LNCAP (cell line): ENCODE results near the gene KIF3A.

Experiments
- CTCF ChIP-seq: fragments of 450-650 bp; IDR thresholded peaks from 2 replicates; pipeline ENCODE4 v1.5.1; 2017; ENCODE audit warnings: mild to moderate bottlenecking

KIF3A gene

GRCh38 chr5:132744659-132745058 is 7.3 kb upstream of the KIF3A start:
- no peak for TF ChIP-seq CTCF

- no peak for TF ChIP-seq CTCF
Observed at GRCh38 chr5:132742626-132743025, 5.3 kb upstream of the KIF3A start.

GRCh38 chr5:132742158-132742557 is 4.8 kb upstream of the KIF3A start:
- TF ChIP-seq CTCF, result no peak

- no peak for TF ChIP-seq CTCF
Observed at GRCh38 chr5:132739232-132739631, 1.9 kb upstream of the KIF3A start.

GRCh38 chr5:132737982-132738681 is 786 bp upstream of the KIF3A start:
- TF ChIP-seq CTCF, result no peak

- TF ChIP-seq CTCF, result no peak
Observed at GRCh38 chr5:132734687-132735086, 2.7 kb downstream of the KIF3A start.

GRCh38 chr5:132733499-132734148 is 3.7 kb downstream of the KIF3A start:
- no peak for TF ChIP-seq CTCF

- TF ChIP-seq CTCF, result no peak
Observed at GRCh38 chr5:132729896-132730295, 7.5 kb downstream of the KIF3A start.
